ENCODE results near the gene CDKN2A. TPM values are rescaled to one million over a fixed set of nuclear protein-coding genes. Genes with fewer than 3 reads are reported as not detected.
A peak's percentile ranks its signal among the peaks of the same experiment; 100 is the strongest.

The CDKN2A gene
- total and polyA plus RNA-seq, 2 donors (not counting 1 experiment from before 2014, with no cell fraction given): 6.4 to 11.7 TPM

- no peak overlapping the region for H3K4me3 ChIP-seq (ENCODE audit: control extremely low read depth in 1 of 5, extremely low read depth in 1 of 5, insufficient read depth in 1 of 5, low read depth in 2 of 5, low read length in 4 of 5)
- peak overlapping the region; percentile 74 for H3K27ac Mint-ChIP-seq
- CTCF ChIA-PET: interaction anchor here (1.0 to 5.4 kb wide), 5 partner anchors 21 to 156 kb away, joined by 3 to 43 read pairs (median 4); partner anchors contain the start of genes CDKN2A, CDKN2B and CDKN2B-AS1
- no peaks in the 10 kb centered on the region for H4K20me1 ChIP-seq (ENCODE audit: control insufficient read depth, insufficient read depth, low read length, poor library complexity, severe bottlenecking)
- H3K4me3 Mint-ChIP-seq: no peak overlapping the region
- DNase-seq (peak; percentile 45), ATAC-seq (ENCODE audit: low read depth) (no peak)
- no peak for TF ChIP-seq EZH2 (IDR thresholded peaks at IDR 0.05; ENCODE audit: borderline replicate concordance, insufficient read depth, low read depth, low read length, poor library complexity, severe bottlenecking)
- TF ChIP-seq, protein P1, sequence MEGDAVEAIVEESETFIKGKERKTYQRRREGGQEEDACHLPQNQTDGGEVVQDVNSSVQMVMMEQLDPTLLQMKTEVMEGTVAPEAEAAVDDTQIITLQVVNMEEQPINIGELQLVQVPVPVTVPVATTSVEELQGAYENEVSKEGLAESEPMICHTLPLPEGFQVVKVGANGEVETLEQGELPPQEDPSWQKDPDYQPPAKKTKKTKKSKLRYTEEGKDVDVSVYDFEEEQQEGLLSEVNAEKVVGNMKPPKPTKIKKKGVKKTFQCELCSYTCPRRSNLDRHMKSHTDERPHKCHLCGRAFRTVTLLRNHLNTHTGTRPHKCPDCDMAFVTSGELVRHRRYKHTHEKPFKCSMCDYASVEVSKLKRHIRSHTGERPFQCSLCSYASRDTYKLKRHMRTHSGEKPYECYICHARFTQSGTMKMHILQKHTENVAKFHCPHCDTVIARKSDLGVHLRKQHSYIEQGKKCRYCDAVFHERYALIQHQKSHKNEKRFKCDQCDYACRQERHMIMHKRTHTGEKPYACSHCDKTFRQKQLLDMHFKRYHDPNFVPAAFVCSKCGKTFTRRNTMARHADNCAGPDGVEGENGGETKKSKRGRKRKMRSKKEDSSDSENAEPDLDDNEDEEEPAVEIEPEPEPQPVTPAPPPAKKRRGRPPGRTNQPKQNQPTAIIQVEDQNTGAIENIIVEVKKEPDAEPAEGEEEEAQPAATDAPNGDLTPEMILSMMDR (IDR thresholded peaks at IDR 0.05): no peak
- H3K9me3 Mint-ChIP-seq (ENCODE audit: insufficient read depth): peaks cover 7% of the 10 kb centered on the region
- intact Hi-C loops (cut with micrococcal nuclease): no loop called here
- 18% methylated on average over 19 of the region's 28 CpGs for whole genome bisulfite sequencing (ENCODE audit: insufficient coverage)
- H3K4me1 Mint-ChIP-seq: peaks cover 29% of the 10 kb centered on the region
- H3K27me3 ChIP-seq (replicated peaks in 1 of 4; ENCODE audit: control extremely low read depth in 1 of 4, control insufficient read depth in 3 of 4, insufficient read depth in 4 of 4, low read length in 3 of 4): peaks cover 3 to 97% (median 84%) of the 10 kb centered on the region in 4 experiments
- no peak overlapping the region for H2AFZ ChIP-seq (ENCODE audit: insufficient read depth, low read depth, low read length, poor library complexity, severe bottlenecking)
- POLR2A ChIA-PET: interaction anchor here (0.7 kb wide), 1 partner anchor 17 kb away, joined by 6 read pairs; no protein-coding TSS in a partner anchor
- H3K27me3 Mint-ChIP-seq: peaks cover 86% of the 10 kb centered on the region
- no peaks in the 10 kb centered on the region for H3K36me3 ChIP-seq (replicated peaks in 1 of 2; ENCODE audit: control extremely low read depth in 1 of 2, control insufficient read depth in 1 of 2, extremely low read depth in 1 of 2, insufficient read depth in 2 of 2, low read length in 1 of 2)
- H3K9me3 ChIP-seq (ENCODE audit: control extremely low read depth in 1 of 3, control insufficient read depth in 2 of 3, insufficient read depth in 1 of 3, low read length in 2 of 3): peaks cover 4 to 73% (median 40%) of the 10 kb centered on the region in 3 donors
- H3K9ac ChIP-seq (ENCODE audit: low read length): no peak overlapping the region
- H3K79me2 ChIP-seq (ENCODE audit: control insufficient read depth, insufficient read depth, low read length): no peaks in the 10 kb centered on the region
- H3K4me1 ChIP-seq (ENCODE audit: control insufficient read depth in 2 of 2, insufficient read depth in 2 of 2, low read length in 2 of 2): peaks cover 25 to 43% of the 10 kb centered on the region in 2 donors
- H3K27ac ChIP-seq (ENCODE audit: low read length in 2 of 2): no peak overlapping the region
- H3K4me2 ChIP-seq (replicated peaks; ENCODE audit: low read depth, low read length, poor library complexity, severe bottlenecking): no peak overlapping the region
Observed at GRCh38 chr9:21969011-21969940, 24.9 kb downstream of the CDKN2A start.
